Astrocyte (in vitro differentiated cells and primary cell): ENCODE results near the gene KRT12.

ENCODE experiments used
- CTCF ChIP-seq: IDR thresholded peaks from 2 replicates; pipeline ENCODE4 v1.5.1; 2011; ENCODE audit warnings: low read depth, mild to moderate bottlenecking, inconsistent platforms, low read length, moderate library complexity; ENCODE audit not compliant: insufficient read depth
- EZH2 ChIP-seq: IDR thresholded peaks from 2 replicates; pipeline ENCODE4 v1.6.1; 2012; ENCODE audit warnings: mild to moderate bottlenecking, low read length, inconsistent platforms; ENCODE audit not compliant: insufficient read depth

GRCh38 chr17:40896916-40897455 is 30.0 kb upstream of the KRT12 start:
- no peak for TF ChIP-seq CTCF
- no peak for TF ChIP-seq EZH2
